Measurements from ENCODE around the gene PRDM1. TPM values are rescaled to one million over a fixed set of nuclear protein-coding genes. Genes with fewer than 3 reads are reported as not detected.

Gene PRDM1
- total and polyA plus RNA-seq, 7 donors = 0.33 to 2.0 (median 1.3) TPM

DNA sequence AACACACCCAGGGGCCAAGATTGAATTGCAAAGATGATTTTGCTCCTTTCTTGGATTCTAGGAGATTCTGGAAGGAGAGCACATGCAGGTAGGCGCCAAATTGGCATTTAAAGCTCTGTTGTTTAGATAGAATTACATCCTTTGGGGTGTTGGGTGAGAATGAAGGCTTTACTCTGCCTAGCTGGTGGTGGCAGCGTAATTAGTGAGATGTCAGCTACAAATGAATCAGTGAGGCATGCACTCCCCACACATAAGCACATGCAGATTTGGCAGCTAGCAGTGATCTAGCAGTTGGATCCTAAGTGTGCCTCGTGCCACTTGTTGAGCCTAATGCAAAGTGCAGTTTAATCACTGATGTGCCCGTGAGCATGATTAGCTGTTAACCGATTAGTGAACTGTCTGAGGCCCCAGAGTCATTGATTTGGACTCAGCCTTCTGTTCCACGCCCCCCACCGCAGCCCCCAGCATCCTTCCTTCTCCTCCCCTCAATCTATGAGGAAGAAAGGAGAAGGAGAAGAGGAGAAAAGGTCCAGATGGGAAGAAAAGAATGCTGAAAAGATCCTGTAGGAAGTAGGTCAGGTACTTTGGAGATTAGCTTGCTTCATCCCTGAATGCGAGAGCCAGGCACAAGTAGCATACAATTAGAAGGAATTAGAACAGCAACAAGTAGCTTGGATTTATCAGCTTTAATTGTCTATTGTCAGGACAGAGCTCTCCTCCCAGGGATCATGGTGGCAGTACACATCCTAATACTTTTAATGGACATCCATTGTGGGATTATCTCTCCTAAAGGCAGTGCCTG is 6.0 kb upstream of the PRDM1 start:
- intact Hi-C loops (cut with DNase I) = loop anchor here in 1 of 2 donors (10.0 kb wide), 3 partner anchors 145 to 345 kb away; no protein-coding TSS in a partner anchor
- WGBS, 3 donors = 71 to 81% (median 80%) methylated on average over 8 of the region's 8 CpGs
- TF ChIP-seq, protein P1, sequence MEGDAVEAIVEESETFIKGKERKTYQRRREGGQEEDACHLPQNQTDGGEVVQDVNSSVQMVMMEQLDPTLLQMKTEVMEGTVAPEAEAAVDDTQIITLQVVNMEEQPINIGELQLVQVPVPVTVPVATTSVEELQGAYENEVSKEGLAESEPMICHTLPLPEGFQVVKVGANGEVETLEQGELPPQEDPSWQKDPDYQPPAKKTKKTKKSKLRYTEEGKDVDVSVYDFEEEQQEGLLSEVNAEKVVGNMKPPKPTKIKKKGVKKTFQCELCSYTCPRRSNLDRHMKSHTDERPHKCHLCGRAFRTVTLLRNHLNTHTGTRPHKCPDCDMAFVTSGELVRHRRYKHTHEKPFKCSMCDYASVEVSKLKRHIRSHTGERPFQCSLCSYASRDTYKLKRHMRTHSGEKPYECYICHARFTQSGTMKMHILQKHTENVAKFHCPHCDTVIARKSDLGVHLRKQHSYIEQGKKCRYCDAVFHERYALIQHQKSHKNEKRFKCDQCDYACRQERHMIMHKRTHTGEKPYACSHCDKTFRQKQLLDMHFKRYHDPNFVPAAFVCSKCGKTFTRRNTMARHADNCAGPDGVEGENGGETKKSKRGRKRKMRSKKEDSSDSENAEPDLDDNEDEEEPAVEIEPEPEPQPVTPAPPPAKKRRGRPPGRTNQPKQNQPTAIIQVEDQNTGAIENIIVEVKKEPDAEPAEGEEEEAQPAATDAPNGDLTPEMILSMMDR (IDR thresholded peaks at IDR 0.05) = no peak

DNA sequence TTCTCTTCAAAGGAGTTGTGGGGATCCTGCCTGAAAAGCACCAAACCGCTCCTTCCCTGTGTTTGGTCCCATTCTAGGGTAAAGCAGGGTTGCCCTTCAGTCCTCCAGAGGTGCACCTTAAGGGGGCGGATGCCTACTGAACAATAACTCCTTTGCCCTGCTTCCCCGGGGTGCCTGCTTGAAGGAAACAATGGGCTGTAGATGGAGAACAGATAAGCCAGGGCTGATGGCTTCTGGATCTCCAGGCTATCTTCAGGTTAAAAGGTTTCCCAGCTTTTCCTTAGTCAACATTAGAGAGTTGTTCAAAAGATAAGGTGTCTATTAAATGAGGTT is 5.4 kb upstream of the PRDM1 start:
- intact Hi-C loops (cut with DNase I) = loop anchor here in 1 of 2 donors (10.0 kb wide), 3 partner anchors 144 to 346 kb away; no protein-coding TSS in a partner anchor
- no peak overlapping the region for H3K27ac ChIP-seq
- TF ChIP-seq, protein P1 (IDR thresholded peaks at IDR 0.05) = no peak
- H3K36me3 ChIP-seq (ENCODE audit: insufficient read depth in 1 of 2, low read depth in 1 of 2) = no peaks in the 10 kb centered on the region
- no peak overlapping the region for H3K4me3 ChIP-seq
- peaks cover 0 to 4% (median 0%) of the 10 kb centered on the region in 3 donors for H3K27me3 ChIP-seq (ENCODE audit: insufficient read depth in 3 of 3, low read length in 2 of 3)
- WGBS, 3 donors = 88 to 97% (median 90%) methylated on average over 3 of the region's 3 CpGs
- H3K4me1 ChIP-seq = peaks cover 4% of the 10 kb centered on the region
- ATAC-seq (no peak), DNase-seq (no peak)
- H3K9me3 ChIP-seq = no peaks in the 10 kb centered on the region

More for the DNA sequence above, 6.0 kb upstream of the PRDM1 start:
- DNase-seq (no peak), ATAC-seq (no peak)
- no peak overlapping the region for H3K27ac ChIP-seq
- H3K27me3 ChIP-seq (ENCODE audit: insufficient read depth in 3 of 3, low read length in 2 of 3) = peaks cover 0 to 4% (median 0%) of the 10 kb centered on the region in 3 donors
- H3K36me3 ChIP-seq (ENCODE audit: insufficient read depth in 1 of 2, low read depth in 1 of 2) = no peaks in the 10 kb centered on the region
- H3K9me3 ChIP-seq = no peaks in the 10 kb centered on the region
- H3K4me3 ChIP-seq = no peak overlapping the region
- peaks cover 4% of the 10 kb centered on the region for H3K4me1 ChIP-seq

DNA sequence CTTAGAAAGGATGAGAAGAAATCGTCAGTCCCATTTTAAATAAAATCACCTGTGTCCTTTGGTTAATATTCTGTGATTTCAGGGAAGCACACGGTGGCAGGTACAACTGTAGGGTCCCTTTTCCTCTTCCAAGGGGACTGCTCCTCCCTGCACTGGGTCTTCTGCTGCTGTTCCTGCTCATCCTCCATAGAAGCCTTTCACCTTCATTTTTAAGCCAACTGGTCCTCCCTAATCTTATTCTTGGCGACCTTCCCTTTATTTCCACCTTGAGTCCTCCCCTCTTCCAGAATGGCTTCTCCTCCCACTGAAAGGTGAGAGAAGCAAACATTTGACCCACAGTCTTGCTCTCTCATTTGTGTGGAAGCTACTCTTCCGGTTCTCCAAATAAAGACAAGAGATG is 4.4 kb upstream of the PRDM1 start:
- DNase-seq = no peak
- H3K9me3 ChIP-seq = no peaks in the 10 kb centered on the region
- no peak for ATAC-seq
- no peaks in the 10 kb centered on the region for H3K36me3 ChIP-seq (ENCODE audit: insufficient read depth in 1 of 2, low read depth in 1 of 2)
- no peak overlapping the region for H3K4me3 ChIP-seq
- H3K27ac ChIP-seq = no peak overlapping the region
- H3K27me3 ChIP-seq (ENCODE audit: insufficient read depth in 3 of 3, low read length in 2 of 3) = peaks cover 0 to 4% (median 0%) of the 10 kb centered on the region in 3 donors
- 77 to 82% (median 77%) methylated on average over 4 of the region's 4 CpGs for WGBS, 3 donors
- TF ChIP-seq, protein P1 (IDR thresholded peaks at IDR 0.05) = no peak
- intact Hi-C loops (cut with DNase I) = loop anchor here in 1 of 2 donors (10.0 kb wide), 3 partner anchors 143 to 347 kb away; no protein-coding TSS in a partner anchor
- peaks cover 4% of the 10 kb centered on the region for H3K4me1 ChIP-seq

DNA sequence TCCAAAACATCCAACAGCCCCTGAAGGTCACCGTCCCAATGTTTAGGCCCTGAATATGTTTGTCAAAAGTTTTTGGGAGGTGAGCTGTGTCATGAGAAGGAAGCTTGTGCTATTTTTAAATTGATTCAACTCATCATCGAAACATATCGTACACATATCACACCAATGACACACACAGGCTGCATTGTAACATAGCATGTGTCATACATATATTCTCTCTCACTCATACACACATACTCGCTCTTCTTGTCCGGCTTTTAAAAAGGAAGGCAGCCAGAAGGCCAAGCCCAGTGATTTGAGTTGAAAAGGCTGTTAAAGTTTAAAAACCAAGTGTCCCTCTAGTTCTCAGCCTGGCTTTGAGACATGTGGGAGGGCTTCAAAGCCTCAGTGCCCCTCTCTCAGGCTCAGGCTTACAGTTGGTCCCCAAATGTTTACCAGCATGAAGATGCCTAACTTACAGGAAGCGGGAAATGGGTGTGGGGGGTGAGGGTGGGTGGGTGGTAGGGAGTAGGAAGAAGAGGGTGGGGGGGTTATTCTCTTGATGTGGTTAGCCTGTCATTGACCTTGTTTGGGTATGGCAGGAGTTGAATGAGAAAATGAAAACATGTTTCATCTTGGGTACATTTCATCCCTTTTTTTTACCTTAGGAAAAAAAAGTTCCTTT is 3.3 kb upstream of the PRDM1 start:
- TF ChIP-seq, protein P1 (IDR thresholded peaks at IDR 0.05) = no peak
- no peak for DNase-seq
- WGBS, 3 donors = 68 to 82% (median 81%) methylated on average over 6 of the region's 6 CpGs
- intact Hi-C loops (cut with DNase I) = loop anchor here in 1 of 2 donors (10.0 kb wide), 3 partner anchors 142 to 348 kb away; no protein-coding TSS in a partner anchor
- peaks cover 4% of the 10 kb centered on the region for H3K4me1 ChIP-seq
- no peak overlapping the region for H3K4me3 ChIP-seq
- H3K9me3 ChIP-seq = no peaks in the 10 kb centered on the region
- no peaks in the 10 kb centered on the region for H3K36me3 ChIP-seq (ENCODE audit: insufficient read depth in 1 of 2, low read depth in 1 of 2)
- peak in 1 of 4 donors; percentile 37 for ATAC-seq
- no peak overlapping the region for H3K27ac ChIP-seq
- H3K27me3 ChIP-seq (ENCODE audit: insufficient read depth in 3 of 3, low read length in 2 of 3) = peaks cover 0 to 4% (median 0%) of the 10 kb centered on the region in 3 donors
